HG02973 (cell line): ENCODE data around the gene TRAPPC6A.
"Not testable (repeated sequence)": the region's sequence is repeated elsewhere in the genome, so short reads cannot be mapped to it uniquely, and the experiment has no call there.

Source experiments
- ATAC-seq: cut with Tn5 transposase; IDR thresholded peaks from one replicate; pipeline ENCODE4 v1.9.1; 2021; ENCODE audit warnings: moderate library complexity; ENCODE audit not compliant: unreplicated experiment

The TRAPPC6A gene

DNA sequence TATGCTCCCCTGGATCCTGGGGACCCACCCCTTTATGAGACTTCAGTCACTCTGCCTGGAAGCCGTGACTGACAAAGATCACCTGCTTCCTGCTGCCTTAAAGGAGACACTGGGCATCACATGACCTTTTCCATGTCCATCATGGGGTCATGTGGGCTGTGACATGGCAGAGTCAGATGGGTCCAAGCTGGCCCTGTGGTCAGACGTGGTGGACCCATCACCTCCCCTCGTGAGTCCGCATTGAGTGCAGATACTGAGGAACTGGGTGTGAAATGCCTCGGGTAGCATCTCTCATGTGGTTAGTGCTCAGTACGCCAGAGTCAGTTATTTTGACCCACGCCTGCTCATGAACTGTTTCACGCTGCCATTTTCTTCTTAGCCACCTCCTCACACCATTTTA, 44.4 kb downstream of the TRAPPC6A start:
- ATAC-seq, result no peak

DNA sequence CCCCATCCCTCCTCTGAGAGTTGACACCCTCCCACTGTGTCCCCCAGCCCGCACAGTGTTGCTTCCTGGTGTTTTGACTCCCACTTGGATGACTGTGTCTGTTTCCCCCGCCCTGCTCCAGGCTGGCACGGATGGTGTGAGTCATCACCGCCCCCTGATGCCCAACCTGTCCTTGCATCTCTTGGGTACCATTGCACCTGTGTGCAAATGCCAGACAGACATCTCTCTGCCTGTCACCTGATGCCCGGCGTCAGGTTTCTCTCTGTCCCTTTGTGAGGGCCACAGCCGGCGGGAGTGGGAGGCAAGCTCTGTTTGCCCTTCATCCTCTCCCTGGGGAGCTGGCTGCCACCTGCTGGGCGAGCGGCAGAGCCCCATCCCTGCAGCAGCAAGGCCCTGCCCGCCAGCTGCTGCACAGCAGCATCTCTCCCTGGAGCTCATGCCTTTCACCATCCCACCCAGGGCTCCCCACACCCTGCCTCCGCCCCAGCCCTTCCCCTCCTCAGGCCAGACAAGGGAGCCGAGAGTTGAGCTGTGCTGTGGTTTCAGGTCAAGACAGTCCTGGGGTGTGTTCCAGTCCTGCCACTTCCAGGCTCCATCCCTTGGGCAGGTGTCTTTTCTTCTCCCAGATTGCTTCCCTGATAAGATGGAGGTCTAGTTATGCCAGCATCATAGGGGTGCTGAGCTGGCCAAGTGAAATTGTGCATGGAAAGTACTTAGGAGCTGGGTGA, 47.0 kb downstream of the TRAPPC6A start:
- ATAC-seq, result no peak

DNA sequence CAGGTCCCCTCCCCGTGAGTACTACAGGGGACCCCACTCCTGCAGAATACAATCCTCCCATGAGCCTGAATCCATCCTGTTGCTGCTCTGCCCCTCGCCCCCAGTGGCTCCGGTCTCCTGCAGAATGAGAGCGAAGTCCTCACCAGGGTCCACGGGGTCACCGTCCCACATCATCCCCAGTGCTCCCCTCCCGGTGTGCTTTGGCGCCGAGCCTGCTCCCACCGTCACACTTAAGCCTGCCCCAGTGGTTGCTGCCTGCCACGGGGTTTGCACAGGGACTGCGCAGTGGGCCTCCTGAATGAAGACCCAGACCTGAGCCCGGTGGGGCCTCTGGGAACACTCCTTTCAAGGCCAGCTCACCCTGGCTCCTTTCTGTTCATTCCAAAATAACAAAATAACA, 47.8 kb downstream of the TRAPPC6A start:
- no peak for ATAC-seq

DNA sequence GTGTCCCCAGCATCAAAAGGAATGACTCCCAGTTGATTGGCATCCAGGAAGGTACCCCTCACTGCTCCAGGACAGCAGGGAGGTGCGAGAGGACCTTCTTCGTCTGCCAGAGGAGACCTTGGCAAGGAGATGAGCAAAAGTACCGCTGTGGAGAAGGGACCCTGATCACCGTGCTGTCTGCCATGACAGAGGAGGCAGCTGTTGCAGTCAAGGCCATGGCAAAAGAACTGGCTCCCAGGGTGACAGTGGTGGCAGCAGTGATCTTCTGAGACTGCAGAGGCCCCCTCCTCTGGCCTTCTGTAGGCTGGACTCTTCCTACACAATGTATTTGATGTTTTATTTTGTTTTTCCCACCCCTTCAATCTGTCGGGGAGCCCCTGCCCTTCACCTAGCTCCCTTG, 49.2 kb downstream of the TRAPPC6A start:
- no peak for ATAC-seq

DNA sequence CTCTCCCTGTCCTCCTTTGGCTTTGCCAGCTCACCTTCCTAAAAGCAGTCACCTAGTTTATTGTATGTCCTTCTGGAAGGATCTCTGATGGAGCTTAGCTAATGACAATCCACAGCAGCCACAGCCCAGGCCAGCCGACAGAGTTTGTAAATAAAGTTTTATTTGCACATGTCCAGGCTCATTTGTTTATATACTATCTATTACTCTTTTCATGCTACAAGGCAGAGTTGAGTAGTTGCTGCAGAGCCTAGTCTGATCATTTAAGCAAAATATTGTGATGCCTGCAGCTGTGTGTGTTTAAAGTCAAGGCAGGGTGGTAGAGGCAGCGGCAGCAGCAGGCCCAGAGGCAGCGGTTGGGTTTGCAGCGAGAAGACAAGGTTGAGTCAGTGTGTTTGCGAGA, 49.9 kb downstream of the TRAPPC6A start:
- no peak for ATAC-seq

DNA sequence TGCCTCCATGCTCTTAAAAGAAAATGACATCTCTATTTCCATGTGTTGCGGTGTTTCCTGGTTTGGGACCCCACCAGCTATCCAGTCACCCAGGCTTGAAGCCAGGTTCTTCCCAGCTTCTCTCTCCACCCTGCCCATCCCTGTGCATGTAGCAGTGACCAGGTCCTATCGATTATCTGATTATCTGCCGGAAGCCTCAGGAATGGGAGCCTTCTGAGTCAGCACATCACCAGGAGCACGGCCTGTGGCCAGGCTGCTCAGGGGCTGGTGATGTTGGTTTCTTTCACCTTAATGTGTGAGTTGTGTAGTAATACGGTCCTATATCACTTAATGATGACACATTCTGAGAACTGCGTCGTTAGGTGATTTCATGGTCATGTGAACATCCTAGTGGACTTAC, 51.4 kb downstream of the TRAPPC6A start:
- ATAC-seq, result no peak

DNA sequence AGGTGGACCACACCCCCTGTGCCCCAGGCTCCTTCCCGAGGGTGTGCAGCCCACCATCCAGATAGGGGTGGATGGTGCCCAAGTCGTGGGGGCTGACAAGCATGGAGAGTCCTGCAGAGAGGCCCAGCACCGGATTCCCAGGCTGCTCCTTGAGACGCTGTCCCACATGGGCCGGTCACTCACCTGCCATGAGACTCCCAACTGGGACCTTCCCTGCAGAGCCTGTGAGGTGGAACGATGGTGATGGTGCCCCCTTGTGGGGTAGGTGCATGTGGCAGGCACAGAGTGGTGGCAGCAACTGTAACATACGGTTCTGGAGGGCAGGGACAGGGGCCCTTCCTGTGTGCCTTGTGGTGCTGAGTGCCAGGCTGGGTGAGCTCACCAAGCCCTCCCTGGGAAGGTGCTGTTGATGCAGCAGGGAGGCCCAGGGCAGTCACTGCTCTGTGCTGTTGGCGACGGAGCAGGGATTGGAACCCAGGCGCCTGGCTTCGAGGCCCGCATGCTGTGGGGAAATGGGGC, 52.0 kb downstream of the TRAPPC6A start:
- ATAC-seq, result no peak

DNA sequence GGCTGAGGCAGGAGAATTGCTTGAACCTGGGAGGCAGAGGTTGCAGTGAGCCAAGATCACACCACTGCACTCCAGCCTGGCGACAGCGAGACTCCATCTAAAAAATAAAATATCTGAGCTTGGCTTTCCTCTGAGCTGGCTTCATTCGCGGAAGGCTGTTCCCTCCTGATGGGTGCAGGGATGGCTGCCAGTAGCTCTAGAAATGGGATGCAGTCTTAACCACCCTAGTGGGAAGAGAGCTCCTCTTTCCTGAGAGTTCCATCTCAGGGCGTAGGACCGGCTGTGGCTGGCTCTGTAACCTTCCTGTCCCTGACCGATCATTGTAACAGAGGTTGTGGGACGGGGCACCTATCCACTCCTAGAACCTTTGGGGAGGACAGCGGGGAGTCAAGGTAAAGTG, 52.7 kb downstream of the TRAPPC6A start:
- ATAC-seq, result no peak

DNA sequence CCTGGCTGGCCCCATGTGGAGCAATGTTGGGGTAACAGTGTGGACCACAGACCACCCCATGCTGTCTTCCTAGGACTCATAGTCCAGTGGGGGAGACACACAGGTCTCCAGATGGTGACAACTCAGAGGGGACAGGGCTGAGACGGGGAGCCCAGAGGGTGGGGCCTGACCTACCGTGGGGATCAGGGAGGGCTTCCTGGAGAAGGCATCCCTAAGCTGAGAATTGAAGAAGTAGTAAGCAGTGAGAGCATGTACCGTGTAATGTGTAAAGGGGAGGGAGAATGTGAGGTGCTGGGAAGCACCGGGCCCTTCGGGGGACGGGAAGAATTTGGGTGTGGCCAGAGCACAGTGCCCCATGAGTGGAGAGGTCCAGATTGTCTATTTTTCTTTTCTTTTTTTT, 54.0 kb downstream of the TRAPPC6A start:
- ATAC-seq, result no peak

DNA sequence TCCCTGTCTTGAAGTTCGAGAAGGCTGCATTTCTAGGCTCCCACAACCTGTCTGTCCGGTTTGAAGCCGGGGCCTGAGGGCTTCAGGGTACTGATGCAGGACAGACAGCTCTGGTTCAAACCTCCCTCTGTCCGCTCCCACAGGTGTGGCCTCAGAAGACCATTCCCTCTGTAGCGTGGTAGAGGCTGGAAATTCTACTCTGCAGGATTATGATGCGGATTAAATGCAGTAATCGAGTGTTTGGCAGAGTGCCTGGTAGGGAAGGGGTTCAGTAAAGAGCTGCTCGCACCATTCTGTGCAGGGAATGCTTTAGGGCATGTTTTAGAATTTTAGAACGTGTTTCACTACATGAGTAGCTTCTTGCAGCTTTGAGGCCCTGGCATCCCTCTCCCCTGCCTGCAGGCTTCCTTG, 54.6 kb downstream of the TRAPPC6A start:
- no peak for ATAC-seq

DNA sequence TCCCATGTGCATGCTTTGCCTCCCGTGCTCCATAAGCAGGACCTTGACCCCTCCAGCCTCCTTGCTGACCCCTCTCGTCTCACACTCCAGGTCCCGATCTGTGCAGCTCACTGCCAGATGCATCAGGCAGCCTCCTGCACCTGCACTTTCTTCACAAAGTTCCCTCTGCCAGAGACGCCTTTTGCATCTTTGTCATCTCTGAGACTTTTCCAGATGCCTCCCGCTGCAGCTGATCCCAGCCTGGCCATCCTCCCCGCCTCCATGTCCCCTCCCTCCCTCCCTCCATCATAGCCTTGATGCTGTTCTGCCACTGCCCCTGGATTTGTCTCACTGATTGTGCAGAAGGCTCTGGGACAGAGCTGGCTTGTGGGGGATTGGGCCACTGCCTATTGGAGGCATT, 55.2 kb downstream of the TRAPPC6A start:
- no peak for ATAC-seq

DNA sequence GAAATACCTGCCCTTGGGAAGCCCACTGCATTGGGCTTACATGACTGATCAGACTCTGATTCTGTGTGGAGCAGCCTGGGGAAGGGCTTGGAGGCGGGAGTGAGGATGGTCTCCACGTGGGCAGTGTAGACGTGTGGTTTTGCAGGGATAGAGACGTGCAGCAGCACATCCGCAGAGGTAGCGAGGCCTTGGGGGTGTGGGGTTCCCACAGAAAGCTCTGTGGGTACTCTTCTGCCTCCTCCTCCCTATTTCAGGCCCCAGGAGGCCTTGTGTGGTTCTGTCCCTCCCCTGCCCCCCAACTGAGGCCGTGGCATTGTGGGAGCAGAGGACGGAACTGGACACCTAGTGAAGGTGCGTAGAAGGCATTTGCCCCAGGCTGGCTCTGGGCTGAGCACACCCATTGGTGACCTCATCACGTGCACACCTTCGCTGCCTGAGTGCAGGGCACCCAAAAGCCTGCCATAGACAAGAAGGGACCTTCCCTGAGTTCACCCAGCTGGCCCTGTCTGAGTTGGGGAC, 56.2 kb downstream of the TRAPPC6A start:
- ATAC-seq, result no peak

DNA sequence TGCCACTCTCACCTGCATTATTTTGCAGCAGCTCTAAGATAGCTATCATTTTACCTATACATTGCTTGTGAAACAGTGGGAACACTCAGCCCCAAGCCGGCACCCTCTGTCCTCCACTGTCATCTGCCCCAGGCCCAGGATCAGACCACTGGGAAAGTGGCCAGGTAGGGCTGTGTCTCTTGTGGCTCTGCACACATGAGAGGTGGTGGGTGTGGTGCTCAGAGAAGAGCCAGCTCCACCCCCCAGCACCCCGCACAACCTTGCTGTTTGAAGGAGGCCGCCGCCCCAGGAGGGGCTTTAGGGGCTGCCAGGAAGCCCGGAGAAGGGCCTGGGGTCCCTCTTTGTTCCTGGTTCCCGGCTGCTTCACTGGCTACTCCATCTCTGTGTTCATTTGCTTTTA, 58.5 kb downstream of the TRAPPC6A start:
- no peak for ATAC-seq

DNA sequence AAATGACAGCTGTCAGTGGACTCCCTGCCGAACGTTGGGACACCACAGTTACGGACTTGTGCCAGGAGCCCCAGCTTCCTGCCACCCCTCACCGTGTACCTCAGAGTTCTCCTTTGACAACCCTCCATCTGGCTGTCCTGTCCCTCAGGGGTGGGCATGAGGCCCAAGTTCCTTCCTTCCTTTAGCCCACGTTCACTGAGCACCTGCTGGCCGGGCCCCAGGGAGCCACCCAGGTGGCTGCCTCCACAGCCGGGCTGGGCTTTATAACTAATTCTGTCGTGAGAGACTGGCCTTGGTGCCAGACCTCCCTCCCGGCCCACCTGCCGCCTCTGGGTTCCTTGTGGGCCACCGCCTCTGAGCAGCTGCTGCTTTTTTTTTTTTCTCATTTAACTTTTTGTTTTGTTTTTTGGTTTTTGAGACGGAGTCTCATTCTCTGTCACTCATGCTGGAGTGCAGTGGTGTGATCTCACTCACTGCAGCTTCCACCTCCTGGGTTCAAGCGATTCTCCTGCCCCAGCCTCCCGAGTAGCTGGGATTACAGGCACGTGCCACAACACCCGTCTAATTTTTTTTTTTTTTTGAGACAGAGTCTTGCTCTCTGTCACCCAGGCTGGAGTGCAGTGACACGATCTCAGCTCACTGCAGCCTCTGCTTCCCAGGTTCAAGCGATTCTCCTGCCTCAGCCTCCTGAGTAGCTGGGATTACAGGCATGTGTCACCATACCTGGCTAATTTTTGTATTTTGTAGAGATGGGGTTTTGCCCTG, 59.3 kb downstream of the TRAPPC6A start:
- not testable (repeated sequence) for ATAC-seq

DNA sequence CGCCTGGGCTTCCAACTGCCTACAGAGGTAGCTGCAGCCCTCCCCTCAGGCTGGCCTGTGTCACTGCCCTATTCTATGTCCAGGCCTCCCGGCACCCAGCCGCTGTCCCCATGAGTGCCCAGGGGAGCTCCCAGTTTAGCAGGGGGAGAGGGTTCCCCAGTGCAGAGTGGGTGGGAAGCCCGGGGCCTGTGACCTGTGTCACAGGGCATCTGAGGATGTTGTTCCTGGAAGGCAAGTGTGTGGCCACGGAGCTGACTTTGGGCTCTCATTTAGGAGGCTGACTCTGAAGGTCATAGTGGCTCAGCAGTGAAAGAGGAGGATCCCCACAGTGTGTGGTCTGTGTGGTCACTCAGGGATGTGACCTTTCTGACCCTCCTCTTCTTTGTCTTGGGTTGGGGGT, 59.9 kb downstream of the TRAPPC6A start:
- no peak for ATAC-seq

DNA sequence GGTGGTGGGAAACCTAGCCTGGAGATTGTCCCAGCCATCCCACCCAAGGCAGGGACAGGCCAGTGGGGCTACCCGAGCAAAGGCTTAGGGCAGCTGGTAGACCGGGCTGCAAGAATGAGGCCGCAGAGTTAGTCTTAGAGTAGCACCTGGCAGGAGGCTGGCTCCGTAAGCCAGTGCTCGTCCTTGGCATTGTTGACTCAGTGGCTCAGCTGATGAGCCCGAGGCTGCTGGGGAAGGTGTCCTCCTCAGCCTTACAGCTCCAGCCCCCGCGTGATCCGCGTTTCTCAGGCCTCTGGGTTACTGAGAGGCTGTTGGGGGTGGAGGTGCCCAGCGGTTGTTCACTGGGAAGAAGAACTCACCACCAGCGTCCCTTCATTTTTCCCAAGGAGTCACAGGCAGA, 60.4 kb downstream of the TRAPPC6A start:
- ATAC-seq, result no peak

DNA sequence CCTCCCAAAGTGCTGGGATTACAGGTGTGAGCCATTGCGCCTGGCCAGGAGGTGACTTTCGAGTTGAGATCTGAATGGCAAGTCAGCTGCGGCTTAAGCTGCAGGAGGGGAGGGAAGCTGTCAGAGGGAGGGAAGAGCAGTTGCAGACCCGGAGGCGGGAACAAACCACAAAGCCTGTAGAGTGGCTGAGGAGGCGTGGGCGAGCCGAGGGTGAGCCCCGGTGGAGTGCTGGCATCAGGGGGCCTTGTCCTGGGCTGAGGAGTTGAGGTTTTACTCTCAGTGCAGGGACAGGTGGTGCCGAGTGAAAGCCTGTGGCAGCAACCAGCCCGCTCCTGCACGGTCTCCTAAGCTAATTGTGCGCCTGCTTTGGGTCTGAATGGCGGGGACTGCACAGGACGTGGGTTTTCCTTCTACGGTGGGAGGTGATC, 60.9 kb downstream of the TRAPPC6A start:
- ATAC-seq, result no peak

DNA sequence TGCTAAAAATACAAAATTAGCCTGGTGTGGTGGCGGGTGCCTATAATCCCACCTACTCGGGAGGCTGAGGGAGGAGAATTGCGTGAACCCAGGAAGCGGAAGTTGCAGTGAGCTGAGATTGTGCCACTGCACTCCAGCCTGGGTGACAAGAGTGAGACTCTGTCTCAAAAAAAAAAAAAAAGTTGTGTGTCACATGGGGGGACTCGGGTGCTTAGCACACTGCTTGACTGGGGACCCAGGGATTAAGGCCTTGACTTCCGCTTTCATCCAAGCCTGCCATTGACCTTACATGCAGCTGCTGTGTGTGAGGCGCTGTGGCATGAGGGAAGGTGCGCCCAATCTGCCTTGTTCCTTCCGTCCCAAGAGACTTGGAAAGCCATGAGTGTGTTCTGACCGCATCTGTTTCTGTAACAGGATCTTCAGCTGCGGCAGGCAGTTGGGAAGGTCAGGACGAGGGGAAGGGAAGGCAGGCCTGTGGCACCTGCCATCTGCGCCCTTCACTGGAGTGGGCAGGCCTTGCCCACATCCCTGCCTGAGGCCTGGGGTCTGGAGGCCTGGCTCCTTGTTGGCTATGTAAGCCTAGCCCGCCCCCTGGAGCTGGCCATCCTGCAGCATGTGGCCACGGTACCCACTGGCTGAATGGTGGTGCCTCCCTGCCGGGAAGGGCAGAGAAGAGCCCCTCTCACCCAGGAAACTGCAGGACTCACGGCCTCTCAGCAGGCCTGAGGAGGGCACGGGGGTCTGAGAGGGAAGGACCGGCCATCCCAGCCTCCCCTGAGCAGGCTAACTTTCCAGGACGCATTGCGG, 62.0 kb downstream of the TRAPPC6A start:
- ATAC-seq, result no peak

DNA sequence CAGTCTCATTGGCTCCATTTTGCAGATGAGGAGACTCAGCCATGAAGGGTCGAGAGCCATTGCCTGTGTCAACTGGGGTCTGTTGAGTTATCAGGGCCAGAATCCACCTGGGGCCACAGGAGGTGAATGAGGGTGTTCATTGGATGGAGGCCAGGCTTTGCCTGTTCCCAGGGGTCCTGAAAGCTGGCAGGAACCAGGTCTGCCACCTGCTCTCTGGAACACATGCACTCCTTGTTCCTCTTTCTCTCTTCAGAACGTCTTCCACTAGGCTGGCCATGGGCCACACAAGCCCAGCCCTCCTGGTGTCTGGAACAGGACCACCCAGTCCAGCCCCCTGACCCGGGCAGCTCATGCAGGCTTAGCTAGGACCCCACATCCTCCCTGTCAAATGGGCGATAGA, 63.9 kb downstream of the TRAPPC6A start:
- ATAC-seq, result no peak

DNA sequence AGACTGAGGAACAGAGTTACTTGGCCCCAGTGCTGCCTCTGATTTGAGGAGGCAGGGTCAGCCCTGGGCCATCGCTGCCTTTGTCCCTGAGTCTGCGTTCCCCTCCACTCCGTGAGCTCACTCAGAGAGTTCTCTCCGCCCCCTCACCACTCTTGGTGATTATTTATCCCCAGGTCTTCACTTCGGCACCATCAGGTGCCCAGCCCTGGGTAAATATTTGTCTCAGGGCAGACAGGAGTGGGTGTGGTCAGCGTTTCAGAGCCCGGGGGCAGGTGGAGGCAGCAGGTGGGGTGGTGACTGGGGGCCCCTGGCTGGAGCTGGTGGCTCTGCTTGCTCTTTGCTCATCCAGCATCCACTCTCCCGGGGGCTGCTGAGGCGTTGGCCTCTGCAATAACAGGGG, 64.4 kb downstream of the TRAPPC6A start:
- ATAC-seq, result no peak
